ENCODE measurements around the gene MED7.

DNA sequence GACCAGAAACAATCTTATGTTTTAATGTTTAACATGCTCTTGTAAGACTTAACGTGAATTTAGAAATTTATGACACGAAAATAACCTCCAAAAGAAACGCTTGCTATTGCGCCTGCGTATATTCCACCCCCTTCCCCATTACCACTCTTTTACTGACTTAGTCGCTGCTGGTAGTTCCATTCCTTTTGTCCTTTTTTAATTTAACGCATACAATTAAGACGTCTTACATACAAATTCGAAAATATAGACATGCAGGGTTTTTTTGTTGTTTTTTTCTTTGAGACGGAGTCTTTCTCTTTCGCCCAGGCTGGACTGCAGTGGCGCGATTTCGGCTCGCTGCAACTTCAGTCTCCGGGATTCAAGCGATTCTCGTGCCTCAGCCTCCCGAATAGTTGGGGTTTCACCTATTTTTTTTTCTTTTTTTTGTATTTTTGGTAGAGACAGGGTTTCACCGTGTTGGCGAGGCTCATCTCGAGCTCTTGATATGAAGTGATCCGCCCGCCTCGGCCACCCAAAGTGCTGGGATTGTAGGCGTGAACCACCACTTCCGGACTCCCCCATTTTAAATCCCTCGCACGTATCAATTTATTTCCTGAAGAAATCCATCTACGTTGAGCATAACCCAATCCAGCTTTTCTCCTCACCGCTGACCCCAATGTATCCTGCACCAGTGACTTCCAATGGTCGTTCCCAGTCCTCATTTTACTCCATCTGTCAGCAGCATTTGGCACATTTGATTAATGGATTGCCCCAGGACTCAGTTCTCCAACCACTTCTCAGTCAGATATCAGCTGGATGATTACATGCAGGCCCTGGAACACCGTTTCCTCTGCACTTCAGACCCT is 684 bp upstream of the MED7 start:
- TF ChIP-seq POLR2A (IDR thresholded peaks at IDR 0.05; ENCODE audit: low read depth, low read length) (no peak), ELK1 (IDR thresholded peaks at IDR 0.05; ENCODE audit: borderline replicate concordance, low read depth, low read length) (no peak), MXI1 (IDR thresholded peaks at IDR 0.05; ENCODE audit: borderline replicate concordance, low read depth, low read length) (no peak), MAFK (IDR thresholded peaks at IDR 0.05; ENCODE audit: low read depth, low read length) (no peak), MAZ (IDR thresholded peaks at IDR 0.05; ENCODE audit: borderline replicate concordance, low read depth, low read length) (no peak), SMC3 (IDR thresholded peaks at IDR 0.05; ENCODE audit: low read depth, low read length) (no peak), RAD21 (IDR thresholded peaks at IDR 0.05; ENCODE audit: low read length) (no peak), RFX5 (IDR thresholded peaks at IDR 0.05; ENCODE audit: low read depth, low read length) (no peak), USF2 (IDR thresholded peaks at IDR 0.05; ENCODE audit: low read depth, low read length) (no peak), NFE2L2 (IDR thresholded peaks at IDR 0.05; ENCODE audit: low read depth, low read length) (no peak)
- TF ChIP-seq, protein P1, sequence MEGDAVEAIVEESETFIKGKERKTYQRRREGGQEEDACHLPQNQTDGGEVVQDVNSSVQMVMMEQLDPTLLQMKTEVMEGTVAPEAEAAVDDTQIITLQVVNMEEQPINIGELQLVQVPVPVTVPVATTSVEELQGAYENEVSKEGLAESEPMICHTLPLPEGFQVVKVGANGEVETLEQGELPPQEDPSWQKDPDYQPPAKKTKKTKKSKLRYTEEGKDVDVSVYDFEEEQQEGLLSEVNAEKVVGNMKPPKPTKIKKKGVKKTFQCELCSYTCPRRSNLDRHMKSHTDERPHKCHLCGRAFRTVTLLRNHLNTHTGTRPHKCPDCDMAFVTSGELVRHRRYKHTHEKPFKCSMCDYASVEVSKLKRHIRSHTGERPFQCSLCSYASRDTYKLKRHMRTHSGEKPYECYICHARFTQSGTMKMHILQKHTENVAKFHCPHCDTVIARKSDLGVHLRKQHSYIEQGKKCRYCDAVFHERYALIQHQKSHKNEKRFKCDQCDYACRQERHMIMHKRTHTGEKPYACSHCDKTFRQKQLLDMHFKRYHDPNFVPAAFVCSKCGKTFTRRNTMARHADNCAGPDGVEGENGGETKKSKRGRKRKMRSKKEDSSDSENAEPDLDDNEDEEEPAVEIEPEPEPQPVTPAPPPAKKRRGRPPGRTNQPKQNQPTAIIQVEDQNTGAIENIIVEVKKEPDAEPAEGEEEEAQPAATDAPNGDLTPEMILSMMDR (conservative IDR thresholded peaks at IDR 0.05; ENCODE audit: low read depth, low read length): no peak

All from IMR-90 (cell line).